PC-9 (cell line): ENCODE data around the gene SNAPC3. TPM values are rescaled to one million over a fixed set of nuclear protein-coding genes. Genes with fewer than 3 reads are reported as not detected.

Experiments used
- BruUV-seq: library from RNA; stranded (reverse); fragments of 400-500 nt; replicated peaks from 2 replicates; lab custom pipeline; 2021; lab: Mats Ljungman, UMichigan
- CTCF ChIA-PET: fragments of 300-600 bp; sonication (Branson Sonifier 250); formaldehyde crosslinking; loops from one replicate; lab custom pipeline; 2022; ENCODE audit warnings: antibody characterized with exemption; lab: Charles Lee
- POLR2A ChIA-PET: fragments of 300-600 bp; sonication (Branson Sonifier 250); formaldehyde crosslinking; loops from one replicate; lab custom pipeline; 2022; ENCODE audit warnings: antibody characterized with exemption; ENCODE audit not compliant: unreplicated experiment; lab: Charles Lee
- DNase-seq, 2 experiments: peaks; one replicate each; pipeline versions ENCODE4 v3.0.0 to v3.0.0-alpha.2; 2015 to 2022; ENCODE audit warnings: mixed read lengths in 1 of 2
- H2AFZ ChIP-seq: fragments of 200-600 bp; sonication (generic); 2 replicates; pipeline ENCODE4 v1.8.1; 2017; ENCODE audit warnings: antibody characterized with exemption
- H3F3A ChIP-seq: fragments of 200-600 bp; sonication (generic); 2 replicates; pipeline ENCODE4 v1.8.1; 2017; ENCODE audit warnings: antibody characterized with exemption, mild to moderate bottlenecking, low read depth; ENCODE audit not compliant: insufficient read depth
- H3K27ac ChIP-seq: fragments of 200-600 bp; sonication (generic); 2 replicates; pipeline ENCODE4 v1.6.1; 2016; ENCODE audit warnings: mixed run types
- H3K27me3 ChIP-seq: fragments of 200-600 bp; sonication (generic); 2 replicates; pipeline ENCODE4 v1.6.1; 2016; ENCODE audit warnings: low read depth, mixed run types; ENCODE audit not compliant: insufficient read depth
- H3K36me3 ChIP-seq: fragments of 200-600 bp; sonication (generic); 2 replicates; pipeline ENCODE4 v1.6.1; 2016; ENCODE audit warnings: low read depth, mixed run types
- H3K4me1 ChIP-seq: fragments of 200-600 bp; sonication (generic); replicated peaks from 2 replicates; pipeline ENCODE4 v1.6.1; 2016; ENCODE audit warnings: mixed run types; ENCODE audit not compliant: insufficient read depth
- H3K4me2 ChIP-seq: fragments of 200-600 bp; sonication (generic); 2 replicates; pipeline ENCODE4 v1.6.1; 2017; ENCODE audit warnings: mixed run types
- H3K4me3 ChIP-seq: fragments of 200-600 bp; sonication (generic); 2 replicates; pipeline ENCODE4 v1.6.1; 2016; ENCODE audit warnings: mixed run types
- H3K79me2 ChIP-seq: fragments of 200-600 bp; sonication (generic); 2 replicates; pipeline ENCODE4 v1.6.1; 2017; ENCODE audit warnings: low read depth, mixed run types
- H3K9me2 ChIP-seq: fragments of 200-600 bp; sonication (generic); 2 replicates; pipeline ENCODE4 v1.8.1; 2017; ENCODE audit warnings: mild to moderate bottlenecking; ENCODE audit not compliant: insufficient read depth
- H3K9me3 ChIP-seq: fragments of 200-600 bp; sonication (generic); 2 replicates; pipeline ENCODE4 v1.8.1; 2016; ENCODE audit warnings: low read depth; ENCODE audit not compliant: insufficient read depth
- H4K20me1 ChIP-seq: fragments of 200-600 bp; sonication (generic); 2 replicates; pipeline ENCODE4 v1.8.1; 2017; ENCODE audit not compliant: insufficient read depth
- EZH2 ChIP-seq: fragments of 200-600 bp; sonication (generic); IDR thresholded peaks from 2 replicates; pipeline ENCODE4 v1.8.0; 2017; ENCODE audit warnings: antibody characterized with exemption, low read depth
- intact Hi-C: fragments of 100-400 bp; cut with micrococcal nuclease; formaldehyde crosslinking; loops from one replicate; pipeline ENCODE4 v1.10.0; 2022; ENCODE audit not compliant: unreplicated experiment
- total RNA-seq: library from RNA; stranded (reverse); gene quantifications from 2 replicates; pipeline ENCODE4 v1.2.3, GENCODE V29; 2021
- TF ChIP-seq, protein P1 (sequence below): fragments of 200-600 bp; sonication (generic); conservative IDR thresholded peaks from 2 replicates; pipeline ENCODE4 v1.6.1; 2017; ENCODE audit warnings: mixed run types, antibody characterized with exemption, mild to moderate bottlenecking, moderate library complexity

Gene SNAPC3
- total RNA-seq, 1 experiment from 2014 or later, result 11.3 TPM

GRCh38 chr9:15389631-15390030 is 33.0 kb upstream of the SNAPC3 start:
- Histone ChIP-seq H3K36me3 (no peaks in the 10 kb centered on the region), H3K27ac (no peak overlapping the region), H3K4me2 (no peak overlapping the region), H3K27me3 (no peaks in the 10 kb centered on the region), H2AFZ (no peak overlapping the region), H3K79me2 (no peaks in the 10 kb centered on the region), H3F3A (no peaks in the 10 kb centered on the region), H4K20me1 (no peaks in the 10 kb centered on the region), H3K9me3 (no peaks in the 10 kb centered on the region), H3K4me3 (no peak overlapping the region), H3K9me2 (no peaks in the 10 kb centered on the region), H3K4me1 (no peaks in the 10 kb centered on the region)
- intact Hi-C loops, result no loop called here
- CTCF ChIA-PET, result no interaction called here
- no peak for DNase-seq
- POLR2A ChIA-PET, result no interaction called here
- TF ChIP-seq EZH2, result no peak
- TF ChIP-seq, protein P1, sequence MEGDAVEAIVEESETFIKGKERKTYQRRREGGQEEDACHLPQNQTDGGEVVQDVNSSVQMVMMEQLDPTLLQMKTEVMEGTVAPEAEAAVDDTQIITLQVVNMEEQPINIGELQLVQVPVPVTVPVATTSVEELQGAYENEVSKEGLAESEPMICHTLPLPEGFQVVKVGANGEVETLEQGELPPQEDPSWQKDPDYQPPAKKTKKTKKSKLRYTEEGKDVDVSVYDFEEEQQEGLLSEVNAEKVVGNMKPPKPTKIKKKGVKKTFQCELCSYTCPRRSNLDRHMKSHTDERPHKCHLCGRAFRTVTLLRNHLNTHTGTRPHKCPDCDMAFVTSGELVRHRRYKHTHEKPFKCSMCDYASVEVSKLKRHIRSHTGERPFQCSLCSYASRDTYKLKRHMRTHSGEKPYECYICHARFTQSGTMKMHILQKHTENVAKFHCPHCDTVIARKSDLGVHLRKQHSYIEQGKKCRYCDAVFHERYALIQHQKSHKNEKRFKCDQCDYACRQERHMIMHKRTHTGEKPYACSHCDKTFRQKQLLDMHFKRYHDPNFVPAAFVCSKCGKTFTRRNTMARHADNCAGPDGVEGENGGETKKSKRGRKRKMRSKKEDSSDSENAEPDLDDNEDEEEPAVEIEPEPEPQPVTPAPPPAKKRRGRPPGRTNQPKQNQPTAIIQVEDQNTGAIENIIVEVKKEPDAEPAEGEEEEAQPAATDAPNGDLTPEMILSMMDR, result no peak
- BruUV-seq, result no TSS peak

GRCh38 chr9:15390201-15390600 is 32.5 kb upstream of the SNAPC3 start:
- DNase-seq, result no peak
- H4K20me1 ChIP-seq, result no peaks in the 10 kb centered on the region
- no peaks in the 10 kb centered on the region for H3K36me3 ChIP-seq
- H3K4me1 ChIP-seq, result no peaks in the 10 kb centered on the region
- no TSS peak for BruUV-seq
- intact Hi-C loops, result no loop called here
- H3K27ac ChIP-seq, result no peak overlapping the region
- no peak overlapping the region for H2AFZ ChIP-seq
- no peak overlapping the region for H3K4me2 ChIP-seq
- no peaks in the 10 kb centered on the region for H3F3A ChIP-seq
- ChIA-PET POLR2A (no interaction called here), CTCF (no interaction called here)
- no peaks in the 10 kb centered on the region for H3K79me2 ChIP-seq
- H3K9me3 ChIP-seq, result no peaks in the 10 kb centered on the region
- TF ChIP-seq EZH2, result no peak
- TF ChIP-seq, protein P1, result no peak
- no peaks in the 10 kb centered on the region for H3K27me3 ChIP-seq
- H3K4me3 ChIP-seq, result no peak overlapping the region
- no peaks in the 10 kb centered on the region for H3K9me2 ChIP-seq

GRCh38 chr9:15392363-15392762 is 30.3 kb upstream of the SNAPC3 start:
- ChIA-PET POLR2A (no interaction called here), CTCF (no interaction called here)
- H2AFZ ChIP-seq, result no peak overlapping the region
- H4K20me1 ChIP-seq, result no peaks in the 10 kb centered on the region
- H3K9me2 ChIP-seq, result no peaks in the 10 kb centered on the region
- H3K79me2 ChIP-seq, result no peaks in the 10 kb centered on the region
- BruUV-seq, result no TSS peak
- intact Hi-C loops, result no loop called here
- H3K4me1 ChIP-seq, result no peaks in the 10 kb centered on the region
- no peak for TF ChIP-seq EZH2
- TF ChIP-seq, protein P1, result no peak
- no peak overlapping the region for H3K4me2 ChIP-seq
- H3K36me3 ChIP-seq, result no peaks in the 10 kb centered on the region
- no peaks in the 10 kb centered on the region for H3K27me3 ChIP-seq
- H3K4me3 ChIP-seq, result no peak overlapping the region
- no peak overlapping the region for H3K27ac ChIP-seq
- H3F3A ChIP-seq, result no peaks in the 10 kb centered on the region
- no peaks in the 10 kb centered on the region for H3K9me3 ChIP-seq
- DNase-seq, result no peak
